GM12878 (cell line): ENCODE measurements around the gene KRTAP19-3.

ENCODE experiments used
- CEBPZ ChIP-seq: fragments of 150-350 bp; IDR thresholded peaks from 2 replicates; pipeline ENCODE4 v1.6.1; 2016; ENCODE audit warnings: low read depth, low read length
- CTCF ChIP-seq, 3 experiments: IDR thresholded peaks in 2 of 3; conservative IDR thresholded peaks in 1 of 3; 2 replicates each; pipeline ENCODE4 v1.5.1; 2011; ENCODE audit warnings: low read depth in 3 of 3, low read length in 3 of 3, mild to moderate bottlenecking in 3 of 3, control low read depth in 2 of 3, moderate library complexity in 2 of 3, inconsistent platforms in 1 of 3, mixed read lengths in 1 of 3; ENCODE audit not compliant: control insufficient read depth in 2 of 3, insufficient read depth in 1 of 3; ENCODE audit errors: extremely low read depth in 1 of 3
- EP300 ChIP-seq, 2 experiments: fragments of 150-350 bp in 1 of 2; IDR thresholded peaks; 2 replicates each; pipeline ENCODE4 v1.6.1; 2011 to 2012; ENCODE audit warnings: low read depth in 2 of 2, low read length in 2 of 2, borderline replicate concordance in 1 of 2, improper control_type of control experiment in 1 of 2, inconsistent platforms in 1 of 2; ENCODE audit not compliant: control insufficient read depth in 1 of 2
- JUND ChIP-seq: IDR thresholded peaks from 2 replicates; pipeline ENCODE4 v1.6.1; 2012; ENCODE audit warnings: low read depth, mild to moderate bottlenecking, low read length, improper control_type of control experiment, moderate library complexity
- TBL1XR1 ChIP-seq: IDR thresholded peaks from 2 replicates; pipeline ENCODE4 v1.6.1; 2012; ENCODE audit warnings: low read depth, low read length, improper control_type of control experiment
- ZNF622 ChIP-seq: fragments of 450-650 bp; IDR thresholded peaks from 2 replicates; pipeline ENCODE4 v1.6.1; 2017; ENCODE audit warnings: mild to moderate bottlenecking, inconsistent platforms

GRCh38 chr21:30482130-30482529 lies 9.7 kb downstream of the KRTAP19-3 start:
- TF ChIP-seq CTCF (IDR thresholded peaks at IDR 0.05 in 2 of 3, conservative IDR thresholded peaks at IDR 0.05 in 1 of 3; ENCODE audit: control insufficient read depth in 2 of 3, extremely low read depth in 1 of 3, insufficient read depth in 1 of 3, low read depth in 3 of 3, low read length in 3 of 3) (no peak), TBL1XR1 (no peak), JUND (no peak), CEBPZ (no peak), EP300 (IDR thresholded peaks at IDR 0.05; ENCODE audit: borderline replicate concordance in 1 of 2, control insufficient read depth in 1 of 2, low read depth in 2 of 2, low read length in 2 of 2) (no peak), ZNF622 (no peak)
